ENCODE data around the gene CNTNAP2. TPM values are rescaled to one million over a fixed set of nuclear protein-coding genes. Genes with fewer than 3 reads are reported as not detected.

CNTNAP2 gene
- total RNA-seq, 2 experiments from 2014 or later = 0.28 TPM; not detected in 1

- Histone ChIP-seq H3K9me3 (ENCODE audit: low read length) (no peaks in the 10 kb centered on the region), H3K4me3 (ENCODE audit: low read depth, low read length, poor library complexity, severe bottlenecking) (no peak overlapping the region), H3K36me3 (ENCODE audit: insufficient read depth, low read length) (no peaks in the 10 kb centered on the region), H3K27ac (ENCODE audit: low read depth, low read length, poor library complexity, severe bottlenecking) (no peak overlapping the region), H3K4me1 (ENCODE audit: insufficient read depth, low read length, poor library complexity, severe bottlenecking) (no peaks in the 10 kb centered on the region), H2AFZ (ENCODE audit: low read length) (no peak overlapping the region), H4K20me1 (ENCODE audit: insufficient read depth, low read length) (no peaks in the 10 kb centered on the region), H3K79me2 (ENCODE audit: insufficient read depth, low read depth, low read length) (no peaks in the 10 kb centered on the region), H3K4me2 (ENCODE audit: low read length) (no peak overlapping the region), H3K9me2 (ENCODE audit: insufficient read depth, low read length) (no peaks in the 10 kb centered on the region)
- CTCF ChIA-PET (ENCODE audit: unreplicated experiment) = no interaction called here
- TF ChIP-seq EZH2phosphoT487 (IDR thresholded peaks at IDR 0.05; ENCODE audit: borderline replicate concordance, low read depth, low read length) = no peak
- no peak for TF ChIP-seq CTCF (conservative IDR thresholded peaks at IDR 0.05; ENCODE audit: low read length)
- no peak for DNase-seq (ENCODE audit: low spot score)
- POLR2A ChIA-PET = no interaction called here
- no TSS peak for BruUV-seq (replicated peaks)
- intact Hi-C loops (cut with micrococcal nuclease; ENCODE audit: unreplicated experiment) = no loop called here
Measured at GRCh38 chr7:146639291-146639690, 522.7 kb downstream of the CNTNAP2 start.

- Histone ChIP-seq H3K9me3 (ENCODE audit: low read length) (no peaks in the 10 kb centered on the region), H3K4me2 (ENCODE audit: low read length) (no peak overlapping the region), H3K4me3 (ENCODE audit: low read depth, low read length, poor library complexity, severe bottlenecking) (no peak overlapping the region), H4K20me1 (ENCODE audit: insufficient read depth, low read length) (no peaks in the 10 kb centered on the region), H3K4me1 (ENCODE audit: insufficient read depth, low read length, poor library complexity, severe bottlenecking) (no peaks in the 10 kb centered on the region), H2AFZ (ENCODE audit: low read length) (no peak overlapping the region), H3K27ac (ENCODE audit: low read depth, low read length, poor library complexity, severe bottlenecking) (no peak overlapping the region), H3K79me2 (ENCODE audit: insufficient read depth, low read depth, low read length) (no peaks in the 10 kb centered on the region), H3K36me3 (ENCODE audit: insufficient read depth, low read length) (no peaks in the 10 kb centered on the region), H3K9me2 (ENCODE audit: insufficient read depth, low read length) (no peaks in the 10 kb centered on the region)
- ChIA-PET POLR2A (no interaction called here), CTCF (ENCODE audit: unreplicated experiment) (no interaction called here)
- intact Hi-C loops (cut with micrococcal nuclease; ENCODE audit: unreplicated experiment) = no loop called here
- no peak for TF ChIP-seq EZH2phosphoT487 (IDR thresholded peaks at IDR 0.05; ENCODE audit: borderline replicate concordance, low read depth, low read length)
- TF ChIP-seq CTCF (conservative IDR thresholded peaks at IDR 0.05; ENCODE audit: low read length) = no peak
- DNase-seq (ENCODE audit: low spot score) = no peak
- BruUV-seq (replicated peaks) = no TSS peak
Measured at GRCh38 chr7:146641491-146641890, 524.9 kb downstream of the CNTNAP2 start.

- POLR2A ChIA-PET = no interaction called here
- Histone ChIP-seq H3K9me2 (ENCODE audit: insufficient read depth, low read length) (no peaks in the 10 kb centered on the region), H4K20me1 (ENCODE audit: insufficient read depth, low read length) (no peaks in the 10 kb centered on the region)
Measured at GRCh38 chr7:146645383-146645976, 528.9 kb downstream of the CNTNAP2 start.

More at GRCh38 chr7:146645383-146645976, 528.9 kb downstream of the CNTNAP2 start:
- no peak overlapping the region for H3K4me2 ChIP-seq (ENCODE audit: low read length)
- TF ChIP-seq EZH2phosphoT487 (IDR thresholded peaks at IDR 0.05; ENCODE audit: borderline replicate concordance, low read depth, low read length) = no peak
- no peak for TF ChIP-seq CTCF (conservative IDR thresholded peaks at IDR 0.05; ENCODE audit: low read length)
- H3K4me3 ChIP-seq (ENCODE audit: low read depth, low read length, poor library complexity, severe bottlenecking) = no peak overlapping the region
- no TSS peak for BruUV-seq (replicated peaks)
- H3K79me2 ChIP-seq (ENCODE audit: insufficient read depth, low read depth, low read length) = no peaks in the 10 kb centered on the region
- no peak for DNase-seq (ENCODE audit: low spot score)
- H3K27ac ChIP-seq (ENCODE audit: low read depth, low read length, poor library complexity, severe bottlenecking) = no peak overlapping the region
- CTCF ChIA-PET (ENCODE audit: unreplicated experiment) = no interaction called here
- no peaks in the 10 kb centered on the region for H3K9me3 ChIP-seq (ENCODE audit: low read length)
- no peak overlapping the region for H2AFZ ChIP-seq (ENCODE audit: low read length)
- no peaks in the 10 kb centered on the region for H3K36me3 ChIP-seq (ENCODE audit: insufficient read depth, low read length)
- no peaks in the 10 kb centered on the region for H3K4me1 ChIP-seq (ENCODE audit: insufficient read depth, low read length, poor library complexity, severe bottlenecking)
- intact Hi-C loops (cut with micrococcal nuclease; ENCODE audit: unreplicated experiment) = no loop called here
